Fibroblast of the aortic adventitia (primary cell): ENCODE measurements around the gene BCCIP. TPM values are rescaled to one million over a fixed set of nuclear protein-coding genes. Genes with fewer than 3 reads are reported as not detected.

Source experiments
- DNase-seq: peaks from one replicate; pipeline ENCODE4 v3.0.0-alpha.2; 2010; ENCODE audit warnings: low read depth
- H3K4me3 ChIP-seq: 2 replicates; pipeline ENCODE4 v1.5.1; 2011; ENCODE audit warnings: low read depth, mild to moderate bottlenecking, control low read depth, low read length, moderate library complexity
- total RNA-seq: library from RNA; depleted of rRNA; stranded (reverse); fragments of >200 nt; gene quantifications from 2 replicates; pipeline ENCODE4 v1.2.3, GENCODE V29; 2012; ENCODE audit warnings: low replicate concordance
- TF ChIP-seq, protein P1 (sequence below): IDR thresholded peaks from 2 replicates; pipeline ENCODE4 v1.5.1; 2011; ENCODE audit warnings: mild to moderate bottlenecking, low read length, control low read depth, inconsistent platforms; ENCODE audit not compliant: insufficient read depth

Gene BCCIP
- total RNA-seq, 1 donor, result 48.1 TPM

DNA sequence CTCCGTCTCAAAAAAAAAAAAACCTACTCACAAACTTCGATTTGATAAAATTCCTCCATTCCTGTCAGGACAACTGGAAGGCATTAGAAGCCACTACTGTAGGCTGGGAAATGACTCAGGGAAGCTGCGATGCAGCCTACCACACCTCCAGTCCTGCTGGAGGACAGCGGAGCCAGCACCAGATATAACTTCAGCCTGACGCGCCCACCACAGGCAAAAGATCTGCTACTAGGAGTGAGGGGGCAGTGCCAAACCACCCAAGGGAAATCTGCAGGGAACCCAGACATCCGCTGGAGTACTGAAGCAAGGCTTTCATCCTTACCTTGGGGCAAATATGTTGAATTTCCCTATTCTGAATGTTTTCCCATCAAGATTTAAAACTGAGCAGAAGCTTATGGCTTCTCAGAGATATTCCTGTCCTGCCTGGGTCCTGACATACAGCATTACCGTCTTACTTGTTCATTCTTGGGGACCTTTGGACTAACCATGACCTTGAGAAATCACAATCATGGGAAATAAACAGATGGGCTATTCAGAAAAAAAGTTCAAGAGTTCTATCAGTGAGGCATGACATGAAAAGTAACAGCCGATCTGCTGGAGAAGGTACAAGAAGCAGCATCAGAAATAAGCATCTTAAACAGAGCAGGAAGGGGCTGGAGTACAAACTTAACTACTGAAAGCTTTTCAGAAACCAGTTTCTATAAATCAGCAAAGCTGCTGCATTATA lies 20.4 kb downstream of the BCCIP start:
- TF ChIP-seq, protein P1, sequence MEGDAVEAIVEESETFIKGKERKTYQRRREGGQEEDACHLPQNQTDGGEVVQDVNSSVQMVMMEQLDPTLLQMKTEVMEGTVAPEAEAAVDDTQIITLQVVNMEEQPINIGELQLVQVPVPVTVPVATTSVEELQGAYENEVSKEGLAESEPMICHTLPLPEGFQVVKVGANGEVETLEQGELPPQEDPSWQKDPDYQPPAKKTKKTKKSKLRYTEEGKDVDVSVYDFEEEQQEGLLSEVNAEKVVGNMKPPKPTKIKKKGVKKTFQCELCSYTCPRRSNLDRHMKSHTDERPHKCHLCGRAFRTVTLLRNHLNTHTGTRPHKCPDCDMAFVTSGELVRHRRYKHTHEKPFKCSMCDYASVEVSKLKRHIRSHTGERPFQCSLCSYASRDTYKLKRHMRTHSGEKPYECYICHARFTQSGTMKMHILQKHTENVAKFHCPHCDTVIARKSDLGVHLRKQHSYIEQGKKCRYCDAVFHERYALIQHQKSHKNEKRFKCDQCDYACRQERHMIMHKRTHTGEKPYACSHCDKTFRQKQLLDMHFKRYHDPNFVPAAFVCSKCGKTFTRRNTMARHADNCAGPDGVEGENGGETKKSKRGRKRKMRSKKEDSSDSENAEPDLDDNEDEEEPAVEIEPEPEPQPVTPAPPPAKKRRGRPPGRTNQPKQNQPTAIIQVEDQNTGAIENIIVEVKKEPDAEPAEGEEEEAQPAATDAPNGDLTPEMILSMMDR, result no peak
- no peak overlapping the region for H3K4me3 ChIP-seq
- no peak for DNase-seq

DNA sequence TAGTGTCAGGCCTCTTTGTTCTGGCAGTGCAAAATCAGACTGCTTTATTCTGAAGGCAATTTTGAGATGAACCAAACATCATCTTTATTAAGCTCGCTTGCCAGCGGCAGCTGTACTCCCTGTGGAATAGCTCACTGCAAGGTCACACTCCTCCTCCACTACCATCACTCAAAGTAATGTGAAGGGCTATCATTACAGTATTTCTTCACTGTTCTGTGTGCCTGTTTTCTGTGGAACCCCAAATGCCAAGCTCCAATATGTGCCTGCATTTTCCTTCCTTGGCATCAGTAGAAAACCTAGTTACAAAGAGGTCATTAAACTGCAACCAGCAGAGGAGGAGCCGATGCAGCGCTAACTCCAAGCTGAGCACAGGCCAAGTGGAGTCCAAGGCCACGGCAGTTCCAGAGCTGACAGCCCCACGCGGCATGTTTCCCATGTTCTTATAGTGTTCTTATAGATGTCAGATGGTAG lies 21.4 kb downstream of the BCCIP start:
- DNase-seq, result no peak
- TF ChIP-seq, protein P1, result no peak

DNA sequence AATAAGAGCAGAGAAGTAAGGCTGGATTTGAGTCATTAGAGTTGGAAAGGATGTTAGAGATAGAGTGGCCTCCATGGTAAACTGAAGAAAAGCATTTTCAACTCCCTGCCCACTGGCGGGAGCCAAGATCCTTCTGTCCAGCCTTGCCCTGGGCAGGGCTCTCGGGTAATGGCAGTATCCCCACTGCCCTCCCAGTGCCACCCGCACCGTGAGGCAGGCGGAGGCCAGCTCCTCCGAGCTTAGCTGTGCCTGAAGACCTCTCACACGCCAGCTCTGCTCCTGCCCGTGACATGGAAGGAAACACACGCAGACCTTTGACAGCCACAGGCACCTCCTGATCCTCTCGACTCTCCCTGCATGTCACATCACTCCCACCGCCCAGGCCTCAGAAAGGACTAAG lies 22.3 kb downstream of the BCCIP start:
- no peak overlapping the region for H3K4me3 ChIP-seq
- no peak for DNase-seq
- TF ChIP-seq, protein P1, result no peak

More for the DNA sequence above, 21.4 kb downstream of the BCCIP start:
- no peak overlapping the region for H3K4me3 ChIP-seq

DNA sequence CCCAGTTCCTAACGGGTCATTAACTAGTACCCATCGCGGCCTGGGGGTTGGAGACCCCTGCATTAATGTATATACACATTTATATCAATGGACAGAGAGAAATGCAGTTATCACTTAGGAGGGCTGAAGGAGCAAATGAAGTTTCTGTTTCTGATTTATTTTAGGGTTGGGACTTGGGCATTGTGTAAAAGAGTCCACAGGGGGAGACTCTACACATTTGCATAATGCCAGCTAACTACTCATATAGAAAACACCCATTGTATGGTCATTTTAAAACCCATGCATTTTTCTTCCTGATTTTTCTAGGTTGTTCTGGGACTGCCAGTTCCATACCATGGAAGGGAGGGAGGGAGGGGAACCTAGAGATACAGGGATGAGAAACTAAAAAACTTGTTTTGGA lies 23.5 kb downstream of the BCCIP start:
- H3K4me3 ChIP-seq, result no peak overlapping the region
- TF ChIP-seq, protein P1, result no peak
- no peak for DNase-seq

DNA sequence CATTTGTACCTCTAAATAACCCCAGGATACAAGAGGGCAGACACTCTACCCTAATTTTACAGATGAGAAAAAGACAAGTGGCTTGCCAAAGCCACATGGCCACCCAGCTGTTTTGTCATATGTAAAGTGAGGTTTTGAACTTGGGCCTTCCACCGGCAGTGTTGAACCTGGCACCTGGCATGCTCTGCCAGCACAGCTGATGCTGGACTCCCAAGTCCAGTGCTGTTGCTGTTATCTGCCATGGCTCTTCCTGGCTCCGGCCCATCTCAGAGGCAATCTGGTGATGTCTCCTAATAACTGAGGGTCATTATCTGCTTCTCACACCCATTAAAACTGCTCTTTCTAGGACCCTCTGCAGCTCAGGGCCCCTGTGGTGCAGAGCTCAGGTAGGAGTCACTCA lies 25.0 kb downstream of the BCCIP start:
- TF ChIP-seq, protein P1, result no peak
- no peak for DNase-seq
- no peak overlapping the region for H3K4me3 ChIP-seq

DNA sequence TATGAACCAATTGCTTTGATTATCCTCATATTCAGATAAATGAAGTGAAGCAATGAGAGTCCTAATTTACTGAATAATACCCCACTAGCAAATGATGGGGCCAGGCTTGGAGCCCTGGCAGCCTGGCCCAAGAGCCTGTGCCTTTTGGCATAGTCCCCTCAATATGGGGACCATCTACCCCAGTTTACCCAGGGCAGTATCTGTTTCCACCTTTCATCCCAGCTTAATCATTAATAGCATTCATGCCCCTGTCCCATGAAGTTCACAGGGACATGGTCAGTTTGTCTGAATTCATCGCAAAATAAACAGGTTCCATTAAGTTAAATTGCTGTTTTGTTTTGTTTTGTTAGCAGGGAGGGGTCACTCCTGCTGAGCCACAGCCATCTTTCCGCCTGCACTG lies 25.5 kb downstream of the BCCIP start:
- TF ChIP-seq, protein P1, result no peak
- no peak for DNase-seq
- no peak overlapping the region for H3K4me3 ChIP-seq

DNA sequence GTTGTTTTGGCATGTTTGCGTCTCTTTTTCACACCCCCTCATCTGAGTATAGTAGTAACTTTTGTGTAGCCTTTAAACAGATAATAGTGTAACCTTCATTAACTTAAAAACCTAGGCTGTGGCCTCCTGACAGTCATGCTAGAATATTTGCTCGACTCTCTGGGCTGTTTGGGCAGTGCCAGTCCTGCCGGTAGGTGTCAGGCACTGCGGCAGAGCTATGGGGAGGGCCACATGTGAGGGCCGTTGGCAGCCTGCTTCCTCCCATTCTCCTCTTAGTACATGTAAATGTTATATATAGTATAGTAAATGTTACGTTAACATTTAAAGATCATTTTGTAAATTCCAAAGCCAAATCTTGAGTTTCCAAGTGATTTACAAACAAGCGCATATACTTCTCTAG lies 26.1 kb downstream of the BCCIP start:
- TF ChIP-seq, protein P1, result no peak

More for the DNA sequence above, 26.1 kb downstream of the BCCIP start:
- H3K4me3 ChIP-seq, result no peak overlapping the region
- DNase-seq, result no peak
